Stimulated activated CD4-positive, alpha-beta T cell treated with anti-CD3 and anti-CD28 coated beads, TNF-alpha, amount 100 ng/mL, for 48 hours (primary cell): ENCODE data around the gene TTC4.
"Not testable (repeated sequence)": the region's sequence is repeated elsewhere in the genome, so short reads cannot be mapped to it uniquely, and the experiment has no call there.

Experiments
- DNase-seq, 3 donors: peaks; one replicate each; pipeline ENCODE4 v3.0.0-alpha.2; 2020; ENCODE audit warnings: low read depth in 3 of 3

Gene TTC4

DNA sequence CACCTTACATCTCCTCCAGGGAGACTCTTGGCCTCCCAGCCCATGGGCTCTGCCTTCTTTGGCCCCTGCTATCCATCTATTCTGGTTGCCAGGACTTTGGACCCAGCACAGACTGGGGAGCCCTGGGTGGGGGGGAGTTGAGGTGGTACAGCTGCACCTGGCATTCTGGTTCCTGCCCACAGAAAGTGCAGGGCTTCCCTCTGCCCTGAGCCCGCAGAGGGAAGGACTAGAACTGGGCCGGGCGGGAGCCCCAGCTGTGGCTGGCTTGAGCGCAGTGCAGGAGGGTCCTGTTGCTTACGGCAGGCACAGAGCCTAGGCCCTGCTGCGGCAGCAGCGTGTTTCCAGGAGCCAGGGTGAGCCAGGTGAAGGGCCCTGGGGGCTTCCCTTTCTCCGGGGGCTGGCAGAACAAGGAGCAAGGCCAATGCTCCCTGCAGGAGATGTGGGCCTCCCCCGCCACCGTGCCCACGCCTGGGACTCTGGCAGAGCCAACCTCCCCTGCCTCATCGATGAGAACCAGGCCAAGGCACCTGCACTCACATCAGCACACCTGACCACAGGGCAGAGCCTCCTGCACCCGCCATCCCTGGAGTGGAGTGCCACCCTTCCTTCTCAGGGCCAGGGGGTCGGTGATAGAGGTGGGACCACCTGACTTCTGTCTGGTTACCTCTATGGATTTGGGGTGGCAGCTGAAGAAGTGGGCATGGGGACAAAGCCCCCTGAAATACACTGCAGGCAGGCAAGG, 32.6 kb downstream of the TTC4 start:
- DNase-seq: no peak

DNA sequence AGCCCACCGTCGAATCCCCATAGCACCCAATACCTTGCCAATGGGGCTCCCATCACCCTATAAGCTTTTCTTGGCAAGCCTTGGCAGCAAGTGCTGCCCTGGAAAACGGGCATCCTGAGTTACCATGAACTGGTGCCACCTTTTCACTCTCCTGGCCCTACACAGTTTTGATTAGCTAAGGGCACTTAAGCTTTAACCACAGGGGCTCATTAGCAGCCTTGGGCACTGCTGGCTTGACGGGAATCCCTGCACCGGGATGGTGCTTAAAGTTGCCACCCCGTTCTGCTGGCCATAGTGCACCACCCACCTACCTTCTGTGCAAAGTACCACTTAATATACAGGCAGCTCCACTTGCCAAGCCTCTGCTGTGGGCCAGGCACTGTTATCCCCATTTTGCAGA, 34.9 kb downstream of the TTC4 start:
- DNase-seq: no peak

DNA sequence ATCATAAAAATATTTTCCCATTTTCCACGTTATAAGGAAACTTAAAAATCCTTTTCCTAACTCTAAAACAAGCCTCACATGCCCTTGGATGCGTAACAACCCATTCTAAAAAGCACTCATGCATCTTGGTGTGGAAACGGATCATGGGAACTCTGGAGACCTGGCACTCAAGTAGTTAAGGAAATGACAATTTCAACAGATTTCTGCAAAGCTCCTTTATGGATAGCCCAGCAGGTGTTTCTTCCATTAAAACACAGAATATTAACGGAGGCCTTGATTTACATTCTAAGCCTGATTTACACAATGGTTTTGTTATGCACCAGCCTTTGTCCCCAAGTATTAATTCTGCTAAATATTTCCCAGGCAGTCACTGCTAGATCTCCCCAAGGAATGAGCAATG, 35.8 kb downstream of the TTC4 start:
- DNase-seq: no peak

DNA sequence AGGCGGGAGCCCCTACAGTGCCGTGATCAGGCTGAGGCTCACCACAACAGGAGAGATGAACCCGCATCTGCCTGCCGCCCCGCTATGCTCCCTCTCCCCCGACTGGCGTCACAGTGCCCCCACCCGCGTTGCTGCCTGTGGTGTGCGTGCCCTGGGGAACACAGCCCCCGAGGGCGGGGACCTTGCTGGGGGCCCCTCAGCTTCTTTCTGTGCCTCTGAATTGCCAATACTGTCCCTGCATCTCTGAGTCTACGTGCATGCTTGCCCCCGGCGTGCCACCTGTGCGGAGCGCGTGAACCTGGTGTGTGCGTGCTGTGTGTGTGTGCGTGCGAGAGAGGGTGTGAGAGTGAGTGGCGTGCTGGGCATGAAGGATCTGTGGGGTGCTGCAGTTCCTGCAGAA, 38.4 kb downstream of the TTC4 start:
- no peak for DNase-seq

DNA sequence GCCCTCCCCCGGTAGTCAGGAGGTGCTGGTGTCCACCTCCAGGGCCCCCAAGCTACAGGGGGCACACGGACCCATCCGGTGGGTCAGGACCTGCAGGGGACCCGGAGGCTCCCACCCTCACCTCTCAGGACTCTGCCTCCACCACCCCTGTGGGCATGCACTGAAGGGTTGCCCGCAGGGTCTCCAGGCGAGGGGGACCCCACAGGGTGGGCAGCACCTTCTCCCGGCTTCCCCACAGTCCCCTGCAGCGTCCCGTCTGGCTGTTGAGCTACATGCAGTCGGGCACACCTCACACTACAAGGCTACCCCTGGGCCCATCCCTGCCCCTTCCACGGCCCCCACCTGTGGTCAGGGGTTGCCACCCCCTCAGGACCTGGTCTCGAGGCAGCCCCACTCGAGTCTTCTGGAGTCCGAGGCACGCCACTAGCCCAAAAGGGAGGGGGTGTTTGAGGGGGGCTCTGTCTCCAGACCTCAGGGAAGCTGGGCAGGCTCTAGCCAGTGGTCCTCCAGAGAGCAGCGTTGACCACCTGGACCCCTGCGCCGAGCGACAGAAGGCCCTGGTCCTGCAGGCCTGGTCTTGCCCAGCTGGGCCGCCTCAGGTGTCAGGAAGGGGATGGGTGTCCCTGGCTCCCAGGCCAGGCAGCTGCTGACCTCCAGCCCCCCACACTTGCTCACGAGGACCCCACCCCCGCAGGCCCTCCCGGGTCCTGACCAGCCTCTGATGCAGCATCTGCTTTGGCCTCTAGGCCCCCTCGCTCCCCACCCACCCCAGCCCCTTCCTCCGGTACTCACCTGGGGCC, 39.0 kb downstream of the TTC4 start:
- DNase-seq: no peak

DNA sequence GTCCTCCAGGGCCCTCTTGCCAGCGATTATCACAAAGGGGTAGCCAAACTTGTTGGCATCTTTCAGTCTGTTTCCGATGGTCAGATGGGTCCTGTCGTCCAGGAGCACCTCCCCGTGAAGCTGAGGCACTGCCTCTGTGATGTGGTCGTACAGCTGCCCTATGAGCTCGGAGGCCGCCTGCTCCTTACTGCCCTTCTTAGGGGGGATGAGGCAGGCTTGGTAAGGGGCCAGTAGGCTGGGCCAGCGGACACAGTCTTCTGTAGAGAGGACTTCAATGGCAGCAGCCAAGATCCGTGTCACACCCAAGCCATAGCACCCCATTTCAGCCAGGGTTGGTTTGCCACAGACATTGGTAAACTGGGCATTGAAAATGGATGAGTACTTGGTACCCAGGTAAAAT, 42.2 kb downstream of the TTC4 start:
- no peak for DNase-seq

DNA sequence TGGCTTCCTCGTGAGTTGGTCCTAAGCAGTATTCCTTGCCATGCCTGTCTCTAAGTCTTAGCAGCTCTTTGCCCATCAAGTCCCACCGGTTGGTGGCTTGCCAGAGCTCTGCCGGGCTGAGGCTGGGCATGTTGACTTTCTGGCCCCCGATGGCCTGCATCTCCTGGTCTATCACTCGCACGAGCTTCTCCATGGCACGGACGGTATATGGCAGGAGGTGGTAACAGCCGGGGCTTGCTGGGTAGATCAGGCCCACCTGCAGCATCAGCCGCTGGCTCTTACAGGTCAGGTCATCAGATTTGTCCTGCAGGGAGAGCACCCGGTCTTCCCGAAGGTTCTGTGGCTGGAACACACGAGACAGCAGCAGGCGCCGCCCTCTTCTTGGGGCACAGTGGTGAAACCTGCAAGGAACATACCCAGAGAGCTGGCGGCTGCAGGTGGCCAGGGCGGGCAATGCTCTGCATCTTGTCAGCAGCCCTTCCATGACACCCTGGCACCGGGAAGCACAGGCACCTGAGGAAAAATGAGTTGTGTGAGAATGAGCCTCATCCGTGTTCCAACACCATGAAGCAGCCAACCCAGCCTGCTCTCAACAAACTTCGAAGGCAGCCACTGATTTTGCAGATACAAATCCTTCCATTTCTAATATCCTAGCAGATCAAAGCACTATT, 43.2 kb downstream of the TTC4 start:
- DNase-seq: no peak

DNA sequence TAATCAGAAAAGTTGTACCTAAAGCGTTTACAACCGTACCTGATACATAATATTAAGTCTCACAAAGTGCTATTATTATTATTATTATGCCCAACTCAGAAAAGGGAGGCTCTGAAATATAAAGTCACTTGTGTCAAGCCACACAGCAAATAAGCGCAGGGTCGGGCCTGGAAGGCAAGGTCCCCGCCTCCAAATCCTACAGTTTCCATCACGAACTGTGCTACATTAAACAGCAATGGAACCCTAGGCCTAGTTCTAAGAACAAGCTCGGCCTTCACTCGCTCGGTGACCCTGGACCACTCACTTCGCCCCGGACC, 48.1 kb downstream of the TTC4 start:
- peak in 1 of 3 donors; percentile 10 for DNase-seq

DNA sequence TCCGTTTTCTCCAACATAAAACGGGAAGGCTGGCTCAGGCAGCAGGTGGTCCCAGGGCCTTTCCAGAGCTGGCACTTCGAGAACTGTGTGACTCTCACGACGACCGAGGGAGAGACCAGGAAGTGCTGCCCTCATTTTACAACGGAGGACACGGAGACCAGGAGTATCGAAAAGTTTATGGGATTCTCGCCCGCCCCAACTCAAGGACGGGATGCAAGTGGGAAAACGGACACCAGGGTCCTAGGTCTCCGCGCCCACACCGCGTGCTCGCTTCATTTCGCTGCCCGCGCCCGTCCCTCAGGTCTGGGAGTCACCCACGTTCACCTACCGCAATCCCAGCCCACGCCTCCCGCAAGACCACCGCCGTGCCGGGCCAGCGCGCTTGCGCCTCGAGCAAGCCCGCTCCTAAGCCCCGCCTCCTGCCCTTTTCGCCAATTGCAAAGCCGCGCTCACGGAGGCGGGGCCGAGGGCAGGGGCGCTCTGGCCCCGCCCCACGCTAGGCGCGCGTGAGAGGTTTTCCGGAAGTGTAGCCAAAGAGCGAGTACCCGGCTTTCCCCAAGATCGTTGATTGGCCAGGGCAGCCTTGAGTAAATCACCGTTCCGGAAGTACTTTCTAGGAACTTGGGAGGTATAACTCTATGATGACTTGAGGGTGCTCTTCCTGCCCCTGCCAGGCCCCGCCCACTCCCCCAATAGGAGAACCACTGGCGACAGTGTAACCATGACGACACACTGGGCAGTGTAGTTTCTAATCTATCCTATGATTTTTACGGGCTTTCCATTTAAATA, 48.7 kb downstream of the TTC4 start, which contains the start of gene PARS2:
PARS2 (minus strand) TSS at position 391 of the 789 bp plus-strand sequence. CDS start 5,362 bp downstream, outside the sequence.
- peak; percentile 93 to 97 (median 95) for DNase-seq

DNA sequence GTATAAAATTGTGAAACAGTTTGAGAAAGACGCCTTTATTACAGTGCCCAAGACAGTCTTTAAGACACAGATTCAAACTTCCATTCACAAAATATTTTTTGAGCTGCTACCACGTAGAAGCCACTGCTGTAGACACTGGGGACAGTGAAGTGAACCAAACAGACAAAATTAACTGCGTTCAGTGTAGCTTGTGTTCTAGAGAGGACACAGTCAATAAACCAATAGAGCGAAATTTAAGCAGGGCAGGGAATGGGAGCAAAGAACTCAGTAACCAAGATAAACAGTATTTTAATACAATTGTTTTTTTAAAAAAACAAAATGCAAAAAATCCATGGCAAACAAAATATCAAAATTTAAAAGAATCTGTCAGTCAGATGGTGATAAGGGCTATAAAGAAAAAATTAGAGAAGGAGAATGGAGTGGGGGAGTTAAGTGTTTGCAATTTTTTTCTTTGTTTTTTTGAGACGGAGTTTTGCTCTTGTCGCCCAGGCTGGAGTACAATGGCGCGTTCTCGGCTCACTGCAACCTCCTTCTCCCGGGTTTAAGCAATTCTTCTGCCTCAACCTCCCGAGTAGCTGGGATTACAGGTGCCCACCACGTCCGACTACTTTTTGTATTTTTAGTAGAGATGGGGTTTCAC, 49.4 kb downstream of the TTC4 start:
- DNase-seq: no peak

DNA sequence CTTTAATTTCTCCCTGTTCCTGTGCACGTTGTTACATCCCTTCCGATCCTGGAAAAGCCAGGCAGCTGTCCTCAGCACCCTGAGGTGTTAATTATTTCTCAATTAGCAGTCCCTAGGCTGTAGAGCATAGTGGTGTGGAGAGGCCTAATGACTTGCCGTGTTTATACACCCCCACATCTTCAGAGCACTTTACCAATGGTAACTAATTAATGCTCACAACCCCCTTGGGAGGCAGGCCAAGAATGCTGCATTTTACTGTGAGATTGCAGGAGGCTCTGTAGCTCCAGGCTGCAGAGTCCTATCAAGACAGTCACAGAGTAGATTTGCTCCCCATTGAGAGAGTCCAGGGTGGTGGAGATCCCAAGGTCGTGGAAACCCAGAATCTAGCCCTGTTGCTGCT, 51.1 kb downstream of the TTC4 start:
- DNase-seq: no peak

DNA sequence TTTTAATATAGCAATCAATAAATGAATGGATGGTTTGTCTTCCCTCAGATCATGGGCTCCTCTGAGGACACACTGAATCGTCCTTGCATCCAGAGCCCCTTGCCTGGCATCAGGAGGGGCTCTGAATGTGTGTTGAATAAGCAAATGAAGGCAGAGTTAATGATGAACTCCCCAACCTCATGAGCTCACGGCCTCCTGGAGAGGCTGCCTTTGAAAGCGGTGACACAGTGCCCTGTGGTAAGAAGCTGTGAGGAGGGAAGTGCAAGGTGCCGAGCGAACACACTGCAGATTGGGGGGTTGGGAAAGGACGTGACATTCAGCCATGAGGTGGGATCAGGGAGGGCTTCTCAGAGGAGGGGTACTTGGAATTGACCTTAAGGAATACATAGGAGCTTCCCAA, 51.9 kb downstream of the TTC4 start:
- no peak for DNase-seq

DNA sequence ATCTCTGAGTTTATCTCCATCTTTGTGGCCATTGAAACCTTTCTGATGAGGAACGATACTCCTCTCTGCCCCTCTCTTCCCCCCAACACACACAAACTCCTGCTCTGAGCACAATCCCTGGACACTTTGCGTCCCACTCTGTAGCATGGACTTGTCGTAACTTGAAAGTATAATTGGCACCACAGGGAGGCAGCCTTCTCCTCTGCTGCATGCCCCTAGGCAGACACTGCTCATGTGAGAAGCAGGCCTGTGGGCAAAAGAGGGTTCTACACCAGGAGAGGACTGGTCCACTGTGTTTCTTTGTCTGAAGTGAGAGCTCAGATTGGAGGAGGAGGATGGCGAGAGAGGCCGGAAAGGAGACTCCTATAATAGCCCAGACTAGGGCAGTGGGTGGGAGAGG, 52.4 kb downstream of the TTC4 start:
- no peak for DNase-seq

DNA sequence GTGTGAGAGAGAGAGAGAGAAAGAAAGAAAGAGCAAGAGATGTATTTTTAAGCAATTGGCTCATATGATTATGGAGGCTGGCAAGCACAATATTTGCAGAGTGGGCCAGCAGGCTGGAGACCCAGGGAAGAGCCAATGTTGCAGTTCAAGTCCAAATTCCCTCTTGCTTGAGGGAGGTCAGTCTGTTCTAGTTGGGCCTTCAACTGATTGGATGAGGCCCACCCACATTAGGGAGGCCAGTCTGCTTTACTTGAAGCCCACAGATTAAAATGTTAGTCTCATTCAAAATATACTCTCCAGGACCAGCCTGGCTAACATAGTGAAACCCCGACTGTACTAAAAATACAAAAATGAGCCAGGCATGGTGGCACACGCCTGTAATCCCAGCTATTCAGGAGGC, 57.3 kb downstream of the TTC4 start:
- no peak for DNase-seq

DNA sequence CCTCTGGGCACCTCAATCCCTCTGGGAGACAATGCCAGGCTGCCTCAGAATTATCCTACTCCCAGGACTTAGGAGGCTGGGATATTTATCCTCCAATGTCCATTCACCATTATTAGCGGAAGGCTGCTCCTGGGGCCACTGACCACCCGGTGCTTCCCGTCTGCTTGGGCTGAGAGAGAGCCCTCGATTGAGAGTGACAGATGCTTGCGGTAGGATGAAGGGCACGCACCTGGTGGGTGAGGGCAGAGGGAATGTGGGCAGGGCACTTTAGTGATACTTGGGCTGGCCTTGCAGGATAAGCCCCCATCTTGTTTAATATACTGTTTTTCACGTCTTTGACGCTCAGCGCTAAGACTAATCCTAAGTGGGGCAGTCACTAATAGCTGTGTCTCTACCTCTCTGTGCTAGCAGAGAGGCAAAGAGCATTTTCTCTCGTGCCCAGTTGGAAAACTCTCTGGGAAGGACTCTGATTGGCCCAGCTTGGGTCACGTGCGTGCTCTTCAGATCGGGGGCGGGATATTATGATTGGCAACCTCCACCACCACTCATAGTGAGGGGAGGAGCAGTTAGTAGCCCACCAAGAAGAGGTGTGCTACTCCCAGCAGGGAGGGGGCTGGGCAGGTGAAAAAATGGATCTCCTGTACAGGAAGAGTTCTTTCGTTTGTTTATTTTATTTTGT, 59.3 kb downstream of the TTC4 start:
- DNase-seq: no peak

DNA sequence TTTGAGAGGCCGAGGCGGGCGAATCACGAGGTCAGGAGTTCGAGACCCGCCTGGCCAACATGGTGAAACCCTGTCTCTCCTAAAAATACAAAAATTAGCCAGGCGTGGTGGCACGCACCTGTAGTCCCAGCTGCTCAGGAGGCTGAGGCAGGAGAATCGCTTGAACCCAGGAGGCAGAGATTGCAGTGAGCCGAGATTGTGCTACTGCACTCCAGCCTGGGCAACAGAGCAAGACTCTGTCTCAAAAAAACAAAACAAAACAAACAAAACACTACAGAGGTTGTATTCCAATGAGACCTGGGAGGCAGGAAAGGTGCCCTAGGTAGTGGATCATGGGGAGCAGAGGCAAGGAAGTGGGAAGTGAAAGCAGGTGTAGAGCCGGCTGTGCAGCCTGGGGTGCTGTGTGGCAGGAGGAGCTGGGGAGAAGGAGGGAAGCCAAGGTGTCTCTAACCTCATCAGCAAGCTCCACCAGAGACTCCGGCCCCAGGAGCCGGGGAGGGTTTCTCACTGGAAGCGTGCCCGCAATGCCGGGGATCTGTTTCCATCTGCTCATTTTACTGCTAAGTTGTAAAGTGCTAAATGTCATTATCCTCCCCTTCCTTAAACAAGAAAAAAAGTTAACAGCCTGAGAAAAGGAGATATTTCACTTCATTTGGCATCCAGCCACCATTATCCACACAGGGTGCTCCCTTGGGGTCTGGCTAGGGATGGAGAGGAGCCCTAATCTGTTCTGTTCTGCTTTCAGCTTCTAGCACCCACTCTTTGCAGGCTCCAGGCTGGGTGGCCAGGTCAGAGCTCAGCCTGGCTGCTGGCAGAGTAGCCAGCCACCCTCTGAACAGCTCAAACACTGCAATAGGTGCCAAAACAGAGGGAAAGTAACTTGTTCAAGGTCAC, 60.4 kb downstream of the TTC4 start:
- DNase-seq: not testable (repeated sequence)

DNA sequence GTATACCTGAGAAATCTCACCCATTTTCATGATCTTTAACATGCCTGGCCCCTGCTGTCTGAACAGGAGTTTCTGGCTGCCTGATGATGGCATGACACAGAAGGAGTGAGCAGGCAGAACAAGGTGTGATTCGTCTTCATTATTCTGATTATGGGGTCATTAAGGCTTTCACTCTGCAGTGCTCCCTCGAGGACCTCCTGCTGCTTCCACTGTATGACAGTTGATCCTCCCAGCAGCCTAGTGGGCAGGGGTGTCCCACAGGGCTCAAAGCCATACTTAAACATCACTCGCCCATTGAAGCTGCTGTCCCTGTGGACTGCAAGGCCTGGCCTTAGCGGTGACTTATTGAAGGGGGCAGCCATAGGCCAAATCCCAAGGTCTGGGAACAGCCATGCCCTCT, 61.4 kb downstream of the TTC4 start:
- DNase-seq: no peak

DNA sequence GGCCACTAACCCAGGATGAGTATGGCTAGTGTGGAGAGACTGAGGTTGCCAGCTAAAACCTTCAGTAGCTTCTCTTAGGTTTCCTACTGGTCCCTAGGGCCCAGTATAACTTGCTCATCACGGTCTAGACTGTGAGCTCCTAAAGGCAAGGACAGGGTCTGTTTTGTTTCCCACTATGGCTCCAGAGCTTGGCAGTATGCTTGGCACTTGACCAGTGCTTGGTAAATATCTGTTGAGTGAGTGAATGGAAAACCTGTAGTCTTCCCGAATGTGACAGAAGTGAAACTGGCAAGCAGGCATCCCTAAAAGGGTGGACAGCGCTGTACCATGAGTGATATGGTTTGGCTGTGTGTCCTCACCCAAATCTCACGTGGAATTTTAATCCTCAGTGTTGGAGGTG, 61.8 kb downstream of the TTC4 start:
- no peak for DNase-seq

DNA sequence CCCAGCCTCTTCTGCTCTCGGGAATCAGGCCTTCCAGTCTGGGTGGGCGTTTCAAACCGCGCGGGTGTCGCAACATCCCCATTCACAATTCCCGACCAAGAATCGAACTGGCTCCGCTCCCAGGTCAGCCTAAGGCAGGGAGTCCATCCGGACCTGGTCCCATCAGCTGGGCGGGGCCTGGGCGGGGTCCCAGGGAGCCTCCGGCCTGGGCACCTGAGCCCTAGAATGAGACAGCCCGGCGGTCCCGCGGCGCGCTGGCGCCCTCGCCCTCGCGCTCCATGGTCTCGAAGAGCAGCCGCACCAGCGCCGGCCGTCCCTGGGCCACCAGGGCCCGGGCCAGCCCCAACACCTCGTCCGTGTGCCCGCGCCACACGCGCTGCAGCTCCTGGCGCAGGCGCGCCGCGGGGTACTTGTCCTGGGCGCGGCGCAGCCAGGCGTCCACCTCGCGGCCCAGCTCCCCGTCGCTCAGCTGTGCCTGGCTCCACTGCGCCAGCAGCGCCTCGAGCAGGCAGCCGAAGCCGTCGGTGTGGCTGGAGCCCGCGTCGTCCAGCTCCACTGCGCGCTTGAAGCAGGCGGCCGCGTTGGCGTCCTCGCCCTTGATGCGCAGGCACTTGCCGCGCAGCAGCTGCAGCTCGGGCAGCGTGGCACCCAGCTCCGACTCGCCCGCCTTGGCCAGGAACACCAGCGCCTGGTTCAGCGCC, 65.5 kb downstream of the TTC4 start:
- DNase-seq: no peak
